GM12891 (cell line): Measurements from ENCODE around the gene SMAGP.

Experiments
- PAX5 ChIP-seq: IDR thresholded peaks from 2 replicates; pipeline ENCODE4 v1.6.1; 2011; ENCODE audit warnings: low read length, moderate library complexity, mild to moderate bottlenecking; ENCODE audit not compliant: insufficient read depth, severe bottlenecking
- POLR2A ChIP-seq: IDR thresholded peaks from 2 replicates; pipeline ENCODE4 v1.6.1; 2011; ENCODE audit warnings: low read depth, low read length, control low read depth
- POLR2AphosphoS5 ChIP-seq: IDR thresholded peaks from 2 replicates; pipeline ENCODE4 v1.6.1; 2011; ENCODE audit warnings: low read depth, low read length, control low read depth
- POU2F2 ChIP-seq: IDR thresholded peaks from 2 replicates; pipeline ENCODE4 v1.6.1; 2011; ENCODE audit warnings: low read depth, mild to moderate bottlenecking, control low read depth, low read length, moderate library complexity
- SPI1 ChIP-seq: IDR thresholded peaks from 2 replicates; pipeline ENCODE4 v1.6.1; 2011; ENCODE audit warnings: low read depth, low read length, control low read depth
- TAF1 ChIP-seq: IDR thresholded peaks from 2 replicates; pipeline ENCODE4 v1.6.1; 2011; ENCODE audit warnings: low read depth, low read length, control low read depth

GRCh38 chr12:51263341-51263740 is 6.9 kb downstream of the SMAGP start:
- TF ChIP-seq POLR2AphosphoS5: no peak
- no peak for TF ChIP-seq TAF1
- TF ChIP-seq POLR2A: no peak
- no peak for TF ChIP-seq POU2F2
- no peak for TF ChIP-seq SPI1
- TF ChIP-seq PAX5: no peak
